GM12878 (cell line): ENCODE measurements around the gene CSK. TPM values are rescaled to one million over a fixed set of nuclear protein-coding genes. Genes with fewer than 3 reads are reported as not detected.

Source experiments
- ATAC-seq: fragments of 200-7000 bp; cut with Tn5 transposase; 3 replicates; pipeline ENCODE4 v1.9.1; 2020; ENCODE audit warnings: mild to moderate bottlenecking, moderate library complexity
- BruUV-seq: library from RNA; stranded (reverse); fragments of 400-500 nt; replicated peaks from 2 replicates; lab custom pipeline; 2021; lab: Mats Ljungman, UMichigan
- CTCF ChIA-PET: fragments of 300-600 bp; sonication (Branson Sonifier 250); formaldehyde crosslinking; extraction: SDS; loops from one replicate; lab custom pipeline; 2021; ENCODE audit warnings: inconsistent platforms; lab: Yijun Ruan, JAX
- POLR2A ChIA-PET: fragments of 350-600 bp; formaldehyde crosslinking; extraction: SDS; loops from one replicate; lab custom pipeline; 2021; ENCODE audit warnings: inconsistent platforms; lab: Charles Lee
- RAD21 ChIA-PET: fragments of 300-600 bp; sonication (Branson Sonifier 250); formaldehyde crosslinking; loops from one replicate; lab custom pipeline; 2023; ENCODE audit warnings: antibody characterized with exemption; ENCODE audit not compliant: unreplicated experiment; lab: Charles Lee
- SMC1A ChIA-PET: fragments of 300-600 bp; sonication (Branson Sonifier 250); formaldehyde crosslinking; loops from one replicate; lab custom pipeline; 2023; ENCODE audit not compliant: unreplicated experiment, uncharacterized antibody; lab: Charles Lee
- DNase-seq: peaks from one replicate; pipeline ENCODE4 v3.0.0-alpha.2; 2011; ENCODE audit warnings: low read depth, low spot score
- FAIRE-seq: peaks from 3 replicates; lab custom pipeline; 2011; peaks lifted over from hg19 to GRCh38; lab: Jason Lieb, UNC
- H2AFZ ChIP-seq: 2 replicates; pipeline ENCODE4 v1.6.0; 2011; ENCODE audit warnings: low read depth, low read length, control low read depth; ENCODE audit not compliant: control insufficient read depth
- H3K27ac ChIP-seq: 2 replicates; pipeline ENCODE4 v1.5.1; 2011; ENCODE audit warnings: control low read depth; ENCODE audit not compliant: control insufficient read depth, insufficient read depth
- H3K27me3 ChIP-seq, 2 experiments: replicated peaks in 1 of 2; 2 replicates each; pipeline versions ENCODE4 v1.6.0 to v1.6.1; 2011; ENCODE audit warnings: low read length in 1 of 2; ENCODE audit not compliant: control insufficient read depth in 2 of 2, insufficient read depth in 2 of 2
- H3K36me3 ChIP-seq, 2 experiments: 2 replicates each; pipeline ENCODE4 v1.5.1; 2011; ENCODE audit warnings: low read length in 1 of 2; ENCODE audit not compliant: control insufficient read depth in 2 of 2, insufficient read depth in 2 of 2
- H3K4me1 ChIP-seq: 2 replicates; pipeline ENCODE4 v1.6.1; 2011; ENCODE audit warnings: mild to moderate bottlenecking, low read length, moderate library complexity, mixed read lengths; ENCODE audit not compliant: control insufficient read depth, insufficient read depth
- H3K4me2 ChIP-seq: 2 replicates; pipeline ENCODE4 v1.6.0; 2011; ENCODE audit warnings: control low read depth; ENCODE audit not compliant: control insufficient read depth, insufficient read depth
- H3K4me3 ChIP-seq: fragments of 200-600 bp; sonication (generic); 2 replicates; pipeline ENCODE4 v1.5.1; 2016
- H3K79me2 ChIP-seq: 2 replicates; pipeline ENCODE4 v1.6.0; 2011; ENCODE audit warnings: low read length; ENCODE audit not compliant: control insufficient read depth, insufficient read depth
- H3K9ac ChIP-seq: 2 replicates; pipeline ENCODE4 v1.8.0; 2011; ENCODE audit warnings: low read length, control low read depth, mixed read lengths; ENCODE audit not compliant: control insufficient read depth, insufficient read depth
- H3K9me3 ChIP-seq: replicated peaks from 3 replicates; pipeline ENCODE4 v1.5.1; 2011; ENCODE audit warnings: mild to moderate bottlenecking, low read length; ENCODE audit not compliant: control insufficient read depth, insufficient read depth
- H4K20me1 ChIP-seq: 2 replicates; pipeline ENCODE4 v1.6.0; 2011; ENCODE audit not compliant: control insufficient read depth, insufficient read depth
- CREB1 ChIP-seq: IDR thresholded peaks from 2 replicates; pipeline ENCODE4 v1.6.1; 2012; ENCODE audit warnings: low read depth, mild to moderate bottlenecking, inconsistent platforms
- POLR2A ChIP-seq: IDR thresholded peaks from 2 replicates; pipeline ENCODE4 v1.6.1; 2011; ENCODE audit warnings: low read depth, mild to moderate bottlenecking, low read length
- RBBP5 ChIP-seq: fragments of 200-600 bp; sonication (generic); conservative IDR thresholded peaks from 2 replicates; pipeline ENCODE4 v1.6.1; 2016
- WRNIP1 ChIP-seq: IDR thresholded peaks from 2 replicates; pipeline ENCODE4 v1.6.1; 2011; ENCODE audit warnings: low read depth, low read length, improper control_type of control experiment, borderline replicate concordance
- WGBS: methylation state at CpG from one replicate; pipeline ENCODE4 v1.1.6; 2016; ENCODE audit warnings: low lambda C conversion rate; ENCODE audit not compliant: insufficient replicate concordance, insufficient coverage; ENCODE audit errors: missing lambda C conversion rate; 5-methylcytosine and 5-hydroxymethylcytosine counted together
- in situ Hi-C: fragments of 300-500 bp; cut with MboI; formaldehyde crosslinking; loops from 9 replicates; pipeline ENCODE4 v1.14.3; 2018; ENCODE audit warnings: mixed read lengths
- intact Hi-C: fragments of 100-400 bp; cut with micrococcal nuclease; formaldehyde crosslinking; loops from one replicate; pipeline ENCODE4 v1.14.2; 2022; ENCODE audit not compliant: unreplicated experiment
- polyA plus RNA-seq, 11 experiments: library from polyadenylated mRNA; depleted of rRNA in 4 of 11; unstranded in 6 of 11; stranded (reverse) in 5 of 11; fragments of >200 nt; fragmentation: Nextera tagmentation in 4 of 11; fragmentation: Illumina TruSeq in 1 of 11; extraction: Ambion mirVana in 4 of 11; extraction: Trizol in 1 of 11; gene quantifications; 1 replicate in 1 of 11; 2 replicates in 10 of 11; pipeline versions ENCODE4 v1.2.1 to v1.2.3, GENCODE V29; 2011 to 2016; ENCODE audit warnings: inconsistent platforms in 2 of 11, missing spikeins in 2 of 11, low read depth in 1 of 11
- total RNA-seq, 4 experiments: library from RNA; depleted of rRNA in 3 of 4; stranded (reverse); fragments of >200 nt in 3 of 4; fragmentation: Illumina TruSeq in 1 of 4; extraction: Trizol in 1 of 4; gene quantifications; 2 replicates each; pipeline versions ENCODE4 v1.2.1 to v1.2.3, GENCODE V29; 2013 to 2021
- TF ChIP-seq, protein P1 (sequence below): fragments of 450-650 bp; IDR thresholded peaks from 2 replicates; pipeline ENCODE4 v1.6.1; 2016; ENCODE audit warnings: mild to moderate bottlenecking

The CSK gene
- total and polyA plus RNA-seq, 10 of the 15 experiments (the other 5 are each of a cell fraction or from before 2014, with no cell fraction given) = 3.4 to 327 (median 75.8) TPM

- H3K4me1 ChIP-seq = peaks cover 67% of the 10 kb centered on the region
- ATAC-seq (no peak), FAIRE-seq (no peak), DNase-seq (no peak)
- peaks cover 6% of the 10 kb centered on the region; the same call in 1 of the 2 replicates for H4K20me1 ChIP-seq
- H3K79me2 ChIP-seq = peaks cover 86% of the 10 kb centered on the region
- H3K4me2 ChIP-seq = no peak overlapping the region
- ChIA-PET SMC1A (interaction anchor here (2.2 to 15.7 kb wide), 3 partner anchors 6 to 18 kb away, joined by 7 to 811 read pairs (median 74); partner anchors contain the start of gene CSK), RAD21 (interaction anchor here (2.2 to 22.9 kb wide), 2 partner anchors 15 to 107 kb away, joined by 7 to 1186 read pairs; partner anchors contain the start of gene CSK), POLR2A (interaction anchor here (14.2 kb wide), 1 partner anchor 18 kb away, joined by 602 read pairs; the partner anchor contains the start of gene CSK), CTCF (interaction anchor here (1.3 to 25.9 kb wide), 4 partner anchors 6 to 107 kb away, joined by 3 to 1288 read pairs (median 66); partner anchors contain the start of gene CSK)
- H3K27me3 ChIP-seq = no peaks in the 10 kb centered on the region
- peaks cover 25 to 39% of the 10 kb centered on the region in 2 experiments; a peak in 3 of 4 replicates for H3K36me3 ChIP-seq
- WGBS = 76% methylated on average over 9 of the region's 9 CpGs
- no peak overlapping the region for H3K27ac ChIP-seq
- no peaks in the 10 kb centered on the region for H3K9me3 ChIP-seq
- H3K9ac ChIP-seq = no peak overlapping the region
- intact Hi-C loops (no loop called here), in situ Hi-C loops (no loop called here)
- H2AFZ ChIP-seq = no peak overlapping the region
- BruUV-seq = no TSS peak
- TF ChIP-seq CREB1 = no peak
- TF ChIP-seq RBBP5 = no peak
- no peak for TF ChIP-seq WRNIP1
- TF ChIP-seq, protein P1, sequence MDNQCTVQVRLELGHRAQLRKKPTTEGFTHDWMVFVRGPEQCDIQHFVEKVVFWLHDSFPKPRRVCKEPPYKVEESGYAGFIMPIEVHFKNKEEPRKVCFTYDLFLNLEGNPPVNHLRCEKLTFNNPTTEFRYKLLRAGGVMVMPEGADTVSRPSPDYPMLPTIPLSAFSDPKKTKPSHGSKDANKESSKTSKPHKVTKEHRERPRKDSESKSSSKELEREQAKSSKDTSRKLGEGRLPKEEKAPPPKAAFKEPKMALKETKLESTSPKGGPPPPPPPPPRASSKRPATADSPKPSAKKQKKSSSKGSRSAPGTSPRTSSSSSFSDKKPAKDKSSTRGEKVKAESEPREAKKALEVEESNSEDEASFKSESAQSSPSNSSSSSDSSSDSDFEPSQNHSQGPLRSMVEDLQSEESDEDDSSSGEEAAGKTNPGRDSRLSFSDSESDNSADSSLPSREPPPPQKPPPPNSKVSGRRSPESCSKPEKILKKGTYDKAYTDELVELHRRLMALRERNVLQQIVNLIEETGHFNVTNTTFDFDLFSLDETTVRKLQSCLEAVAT = no peak
- peak; percentile 15; the same call in 1 of the 2 replicates for TF ChIP-seq POLR2A
- no peak overlapping the region for H3K4me3 ChIP-seq
Measured at GRCh38 chr15:74794970-74795349, 13.1 kb downstream of the CSK start.
